Measurements from ENCODE around the gene MRGPRX4.
A peak's percentile ranks its signal among the peaks of the same experiment; 100 is the strongest.
"Not testable (repeated sequence)": the region's sequence is repeated elsewhere in the genome, so short reads cannot be mapped to it uniquely, and the experiment has no call there.

Gene MRGPRX4

DNA sequence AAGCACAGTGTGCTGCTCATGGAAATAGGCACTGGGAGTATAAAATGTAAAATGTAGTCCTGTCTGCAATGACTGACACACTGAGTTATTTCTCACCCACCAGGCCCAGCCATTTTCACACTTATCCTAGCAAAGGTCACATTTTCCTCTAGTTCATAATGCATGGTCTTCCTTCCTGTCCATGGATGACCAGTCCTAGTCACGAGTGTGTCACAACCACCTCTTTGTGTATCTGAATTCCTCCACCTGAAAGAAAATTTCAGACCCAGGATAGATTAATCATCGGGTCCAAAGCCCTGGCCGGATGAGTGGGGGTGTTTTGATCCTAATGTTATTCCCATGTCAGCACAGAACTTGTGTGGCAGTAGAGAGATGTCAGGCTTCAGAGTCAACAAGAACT, at the start of gene MRGPRX4:
MRGPRX4 (plus strand) TSS at position 172 of the 400 bp plus-strand sequence. CDS start 420 bp downstream, outside the sequence.
- no peak for DNase-seq

DNA sequence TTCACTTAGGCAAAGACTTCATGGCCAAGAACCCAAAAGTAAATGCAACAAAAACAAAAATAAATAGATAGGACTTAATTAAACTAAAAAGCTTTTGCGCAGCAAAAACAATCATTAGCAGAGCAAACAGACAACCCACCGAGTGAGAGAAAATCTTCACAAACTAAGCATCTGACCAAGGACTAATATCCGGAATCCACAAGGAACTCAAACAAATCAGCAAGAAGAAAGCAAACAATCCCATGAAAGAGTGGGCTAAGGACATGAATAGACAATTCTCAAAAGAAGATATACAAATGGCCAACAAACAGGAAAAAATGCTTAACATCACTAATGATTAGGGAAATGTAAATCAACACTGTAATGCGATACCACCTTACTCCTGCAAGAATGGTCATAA, 41.5 kb upstream of the MRGPRX4 start:
- DNase-seq, result not testable (repeated sequence)

DNA sequence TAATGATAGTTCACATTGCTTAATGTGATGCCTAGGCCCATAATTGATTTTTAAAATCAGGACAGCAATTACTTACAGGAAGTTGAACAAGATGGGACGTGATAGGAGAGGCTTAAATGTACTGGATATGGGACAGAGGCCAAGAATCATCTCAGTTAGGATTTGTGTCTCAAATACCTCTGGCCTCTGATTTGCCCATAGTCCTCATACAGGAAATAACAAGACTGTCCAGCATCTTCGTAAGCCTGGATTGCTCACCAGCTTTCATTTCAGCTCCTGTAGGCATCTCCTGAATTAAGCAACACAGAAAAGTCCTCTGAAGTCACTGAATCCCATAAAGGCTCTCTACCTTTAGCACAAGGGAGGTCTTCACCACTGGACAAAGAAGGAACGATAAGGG, 40.3 kb upstream of the MRGPRX4 start, which contains the start of gene MRGPRX3:
MRGPRX3 (plus strand) TSS at position 231 of the 400 bp plus-strand sequence. CDS start 4,632 bp downstream, outside the sequence.
- DNase-seq, result no peak

DNA sequence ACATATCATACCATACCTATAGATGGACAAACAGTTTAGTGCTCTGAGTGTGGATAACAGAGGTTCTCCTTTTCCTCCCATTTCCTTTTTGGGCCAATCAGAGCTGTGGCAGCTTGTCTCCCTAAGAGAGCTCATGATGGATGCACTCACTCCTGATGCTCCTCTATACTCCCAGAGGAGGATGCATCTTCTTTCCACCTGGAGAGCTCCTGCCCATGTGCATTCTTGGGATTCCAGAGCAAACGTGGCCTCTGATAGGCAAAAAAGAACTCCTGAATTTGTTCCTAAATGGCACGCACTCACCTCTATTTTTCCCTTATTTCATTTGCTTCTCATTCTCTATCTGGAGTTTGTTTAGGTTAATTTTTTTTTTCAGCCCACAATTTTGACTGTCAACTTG, 37.3 kb upstream of the MRGPRX4 start:
- no peak for DNase-seq

DNA sequence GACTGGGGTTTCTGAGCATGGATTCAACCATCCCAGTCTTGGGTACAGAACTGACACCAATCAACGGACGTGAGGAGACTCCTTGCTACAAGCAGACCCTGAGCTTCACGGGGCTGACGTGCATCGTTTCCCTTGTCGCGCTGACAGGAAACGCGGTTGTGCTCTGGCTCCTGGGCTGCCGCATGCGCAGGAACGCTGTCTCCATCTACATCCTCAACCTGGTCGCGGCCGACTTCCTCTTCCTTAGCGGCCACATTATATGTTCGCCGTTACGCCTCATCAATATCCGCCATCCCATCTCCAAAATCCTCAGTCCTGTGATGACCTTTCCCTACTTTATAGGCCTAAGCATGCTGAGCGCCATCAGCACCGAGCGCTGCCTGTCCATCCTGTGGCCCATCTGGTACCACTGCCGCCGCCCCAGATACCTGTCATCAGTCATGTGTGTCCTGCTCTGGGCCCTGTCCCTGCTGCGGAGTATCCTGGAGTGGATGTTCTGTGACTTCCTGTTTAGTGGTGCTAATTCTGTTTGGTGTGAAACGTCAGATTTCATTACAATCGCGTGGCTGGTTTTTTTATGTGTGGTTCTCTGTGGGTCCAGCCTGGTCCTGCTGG, 35.3 kb upstream of the MRGPRX4 start:
- no peak for DNase-seq

DNA sequence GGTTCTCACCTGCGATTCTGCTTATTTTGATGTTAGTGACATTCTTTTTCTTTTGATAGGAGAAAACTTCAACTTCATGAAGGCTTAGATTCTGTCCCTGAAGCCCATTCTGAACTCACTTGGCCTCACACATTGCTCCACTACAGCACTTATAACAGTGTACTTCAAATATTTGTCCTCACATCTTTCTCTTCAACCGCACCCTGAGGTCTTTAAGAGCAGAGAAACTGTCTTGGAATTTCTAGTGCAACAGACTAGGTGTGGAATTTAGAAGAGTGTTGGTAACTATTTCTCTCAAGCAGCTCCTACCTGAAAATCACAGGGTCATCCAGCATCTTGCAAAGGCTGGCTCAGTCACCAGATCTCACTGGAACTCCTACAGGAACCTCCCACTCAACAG, 32.5 kb upstream of the MRGPRX4 start:
- no peak for DNase-seq

DNA sequence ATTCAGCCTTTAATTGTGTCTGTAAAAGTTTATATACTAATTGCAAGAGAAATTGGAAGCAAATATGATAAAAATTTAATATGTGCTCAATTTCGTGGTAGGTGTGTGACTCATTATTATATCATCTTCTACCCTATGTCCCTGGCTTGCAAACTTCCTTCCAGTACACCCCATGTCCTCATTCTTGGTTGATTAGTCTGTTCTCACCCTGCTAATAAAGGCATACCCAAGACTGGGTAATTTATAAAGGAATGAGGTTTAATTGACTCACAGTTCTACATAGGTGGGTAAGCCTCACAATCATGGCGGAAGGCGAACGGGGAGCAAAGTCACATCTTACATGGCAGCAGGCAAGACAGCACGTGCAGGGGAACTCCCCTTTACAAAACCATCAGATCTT, 28.4 kb upstream of the MRGPRX4 start:
- no peak for DNase-seq

DNA sequence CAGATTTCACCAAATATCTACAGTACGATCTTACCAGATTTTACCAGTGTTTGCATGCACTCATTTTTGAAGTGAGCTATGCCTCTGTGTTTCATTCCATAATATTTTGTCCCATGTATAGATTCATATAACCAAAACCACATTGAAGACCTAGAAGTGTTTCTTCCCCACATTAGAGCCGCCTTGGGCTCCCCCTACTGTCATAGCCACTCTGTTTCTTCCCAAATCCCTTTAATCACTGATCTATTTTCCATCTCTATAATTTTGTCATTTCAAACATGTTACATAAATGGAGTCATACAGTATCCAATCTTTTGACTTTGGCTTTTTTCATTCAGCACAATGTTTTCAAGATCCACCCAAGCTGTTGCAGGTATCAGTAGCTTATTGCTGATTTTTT, 27.6 kb upstream of the MRGPRX4 start:
- no peak for DNase-seq

DNA sequence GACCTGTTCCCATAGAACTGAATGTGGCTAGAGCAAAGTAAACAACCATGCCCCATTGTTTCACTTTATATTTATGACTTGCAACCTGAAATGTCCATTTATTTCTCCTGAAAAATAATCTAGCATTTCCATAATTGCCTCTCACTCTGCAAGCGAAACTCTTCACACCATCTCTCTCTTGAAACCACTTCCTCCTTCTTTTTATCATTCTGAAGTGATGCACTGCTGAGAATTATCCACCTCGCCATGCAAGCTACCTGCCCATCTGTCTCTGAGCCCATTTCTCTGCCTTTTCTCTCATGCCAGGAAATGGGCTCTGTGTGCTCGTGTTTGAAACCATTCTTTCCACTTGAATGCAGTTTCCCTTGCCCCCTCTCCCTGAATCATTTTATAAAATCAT, 26.8 kb upstream of the MRGPRX4 start:
- no peak for DNase-seq

DNA sequence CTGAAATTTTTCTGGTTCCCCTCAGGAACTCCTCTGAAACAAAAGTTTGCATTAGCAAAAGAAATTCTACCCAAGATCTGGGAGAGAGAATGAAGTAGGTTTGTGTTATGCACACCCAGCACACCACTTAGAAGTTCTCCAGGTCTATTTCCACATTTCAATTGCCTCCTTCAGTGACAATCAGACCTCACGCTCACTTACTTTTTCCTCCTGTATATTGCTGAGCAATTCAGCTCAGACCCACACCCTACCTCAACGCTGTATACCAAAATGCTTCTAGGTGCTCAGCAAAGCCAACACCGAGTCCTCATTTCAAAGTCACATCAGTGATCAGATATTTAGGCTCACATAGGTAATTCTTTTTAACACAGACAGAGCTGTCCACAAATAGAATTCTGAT, 21.1 kb upstream of the MRGPRX4 start:
- no peak for DNase-seq

DNA sequence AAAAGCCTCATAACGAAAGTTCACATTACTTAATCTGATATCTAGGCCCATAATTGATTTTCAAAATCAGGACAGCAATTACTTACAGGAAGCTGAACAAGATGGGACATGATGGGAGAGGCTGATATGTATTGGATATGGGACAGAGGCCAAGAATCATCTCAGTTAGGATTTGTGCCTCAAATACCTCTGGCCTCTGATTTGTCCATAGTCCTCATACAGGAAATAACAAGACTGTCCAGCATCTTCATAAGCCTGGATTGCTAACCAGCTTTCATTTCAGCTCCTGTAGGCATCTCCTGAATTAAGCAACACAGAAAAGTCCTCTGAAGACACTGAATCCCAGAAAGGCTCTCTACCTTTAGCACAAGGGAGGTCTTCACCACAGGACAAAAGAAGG, 4.3 kb upstream of the MRGPRX4 start:
- DNase-seq, result no peak

DNA sequence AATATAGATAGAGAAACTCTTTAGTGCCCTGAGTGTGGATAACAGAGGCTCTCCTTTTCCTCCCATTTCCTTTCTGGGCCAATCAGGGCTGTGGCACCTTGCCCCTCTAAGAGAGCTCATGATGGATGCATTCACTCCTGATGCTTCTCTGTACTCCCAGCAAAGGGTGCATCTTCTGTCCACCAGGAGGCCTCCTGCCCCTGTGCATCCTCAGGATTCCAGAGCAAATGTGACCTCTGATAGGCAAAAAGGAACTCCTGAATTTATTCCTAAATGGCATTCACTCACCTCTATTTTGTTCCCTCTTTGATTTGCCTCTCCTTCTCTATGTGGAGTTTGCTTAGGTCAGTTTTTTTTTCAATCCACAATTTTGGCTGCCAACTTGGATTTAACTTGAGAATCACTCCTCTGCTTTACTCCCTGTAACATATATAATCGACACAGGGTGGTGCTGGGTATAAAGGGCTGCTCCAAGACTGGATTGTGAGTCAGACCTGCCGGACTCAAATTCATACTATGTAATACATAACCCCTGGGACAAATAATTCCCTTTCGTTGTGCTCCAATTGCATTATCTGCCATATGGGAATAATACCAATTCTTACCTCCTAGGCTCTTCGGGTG, 1.1 kb upstream of the MRGPRX4 start:
- peak; percentile 26 for DNase-seq

DNA sequence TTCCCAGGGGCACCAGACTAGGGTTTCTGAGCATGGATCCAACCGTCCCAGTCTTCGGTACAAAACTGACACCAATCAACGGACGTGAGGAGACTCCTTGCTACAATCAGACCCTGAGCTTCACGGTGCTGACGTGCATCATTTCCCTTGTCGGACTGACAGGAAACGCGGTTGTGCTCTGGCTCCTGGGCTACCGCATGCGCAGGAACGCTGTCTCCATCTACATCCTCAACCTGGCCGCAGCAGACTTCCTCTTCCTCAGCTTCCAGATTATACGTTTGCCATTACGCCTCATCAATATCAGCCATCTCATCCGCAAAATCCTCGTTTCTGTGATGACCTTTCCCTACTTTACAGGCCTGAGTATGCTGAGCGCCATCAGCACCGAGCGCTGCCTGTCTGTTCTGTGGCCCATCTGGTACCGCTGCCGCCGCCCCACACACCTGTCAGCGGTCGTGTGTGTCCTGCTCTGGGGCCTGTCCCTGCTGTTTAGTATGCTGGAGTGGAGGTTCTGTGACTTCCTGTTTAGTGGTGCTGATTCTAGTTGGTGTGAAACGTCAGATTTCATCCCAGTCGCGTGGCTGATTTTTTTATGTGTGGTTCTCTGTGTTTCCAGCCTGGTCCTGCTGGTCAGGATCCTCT, 709 bp downstream of the MRGPRX4 start:
- no peak for DNase-seq

DNA sequence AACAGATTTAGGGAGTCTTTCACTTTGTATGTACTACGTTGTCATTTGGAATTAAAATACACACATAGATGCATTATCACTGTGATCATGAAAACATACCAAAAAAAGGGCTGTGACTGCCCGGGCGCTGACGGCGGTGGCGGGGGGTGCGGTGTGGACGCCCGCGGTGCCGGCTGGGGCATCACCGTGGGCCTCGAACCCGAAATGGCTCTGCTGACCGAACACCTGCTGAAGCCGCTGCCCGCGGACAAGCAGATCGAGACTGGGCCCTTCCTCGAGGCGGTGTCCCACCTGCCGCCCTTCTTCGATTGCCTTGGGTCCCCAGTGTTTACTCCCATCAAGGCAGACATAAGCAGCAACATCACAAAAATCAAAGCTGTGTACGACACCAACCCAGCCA, 16.2 kb downstream of the MRGPRX4 start:
- no peak for DNase-seq

DNA sequence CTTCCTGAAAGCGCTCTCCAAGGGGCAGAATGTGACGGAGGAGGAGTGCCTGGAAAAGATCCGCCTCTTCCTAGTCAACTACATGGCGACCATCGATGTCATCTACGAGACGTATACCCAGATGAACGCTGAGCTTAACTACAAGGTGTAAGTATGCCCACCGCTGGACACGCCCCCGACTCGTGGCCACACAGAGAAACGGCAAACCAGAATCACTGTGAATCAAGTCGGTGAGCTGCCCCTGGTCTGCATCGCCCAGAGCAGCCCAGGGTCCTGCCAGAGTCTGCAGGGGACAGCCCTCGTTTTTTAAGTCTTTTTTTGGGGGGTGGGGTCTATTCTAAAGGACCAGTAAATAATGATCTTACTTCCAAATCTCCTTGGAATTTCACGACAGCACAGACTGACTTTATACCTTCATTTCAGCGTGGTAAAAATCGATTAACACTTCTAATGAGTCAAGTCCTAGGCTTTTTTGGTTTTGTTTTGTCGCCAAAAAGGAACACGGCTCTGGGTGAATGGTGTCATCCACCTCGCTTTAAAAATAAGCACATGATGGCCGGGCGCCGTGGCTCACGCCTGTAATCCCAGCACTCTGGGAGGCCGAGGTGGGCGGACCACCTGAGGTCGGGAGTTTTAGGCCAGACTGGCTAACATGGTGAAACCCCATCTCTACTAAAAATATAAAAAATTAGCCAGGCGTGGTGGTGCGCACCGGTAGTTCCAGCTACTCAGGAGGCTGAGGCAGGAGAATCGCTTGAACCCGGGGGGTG, 17.0 kb downstream of the MRGPRX4 start:
- not testable (repeated sequence) for DNase-seq

DNA sequence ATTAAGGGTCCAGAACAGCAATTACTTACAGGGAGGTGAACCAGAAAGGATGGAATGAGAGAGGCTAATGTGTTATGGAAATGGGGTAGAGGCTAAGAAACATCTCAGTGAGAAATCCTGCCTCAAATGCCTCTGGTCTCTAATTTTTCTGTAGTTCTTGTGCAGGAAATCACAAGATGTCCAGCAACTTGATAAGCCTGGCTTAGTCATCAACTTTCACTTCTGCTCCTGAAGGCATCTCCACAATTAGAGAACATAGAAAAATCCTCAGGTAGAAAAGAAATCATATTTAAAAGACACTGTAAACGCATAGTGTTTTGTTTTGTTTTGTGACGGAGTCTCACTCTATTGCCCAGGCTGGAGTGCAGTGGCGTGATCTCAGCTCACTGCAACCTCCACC, 18.7 kb downstream of the MRGPRX4 start:
- DNase-seq, result no peak

DNA sequence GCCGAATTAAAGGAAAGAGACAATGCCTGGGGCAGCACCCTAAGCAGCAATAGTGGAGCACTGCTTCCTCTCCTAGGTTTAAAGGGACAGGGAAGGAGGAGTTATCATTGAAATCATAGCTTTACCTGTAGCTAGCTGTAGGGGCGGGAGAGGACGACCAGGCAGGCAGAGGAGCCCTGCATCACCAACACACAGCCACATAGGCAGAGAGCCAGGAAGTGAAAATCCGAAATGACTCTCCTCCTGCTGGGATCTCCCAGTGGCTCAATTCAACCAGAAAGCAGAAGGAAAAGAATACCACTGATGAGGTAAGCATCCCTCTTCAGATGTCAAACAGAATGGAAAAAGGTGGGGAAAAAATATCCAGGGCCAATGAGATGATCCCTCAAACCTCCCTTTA, 20.4 kb downstream of the MRGPRX4 start:
- DNase-seq, result peak; percentile 61

DNA sequence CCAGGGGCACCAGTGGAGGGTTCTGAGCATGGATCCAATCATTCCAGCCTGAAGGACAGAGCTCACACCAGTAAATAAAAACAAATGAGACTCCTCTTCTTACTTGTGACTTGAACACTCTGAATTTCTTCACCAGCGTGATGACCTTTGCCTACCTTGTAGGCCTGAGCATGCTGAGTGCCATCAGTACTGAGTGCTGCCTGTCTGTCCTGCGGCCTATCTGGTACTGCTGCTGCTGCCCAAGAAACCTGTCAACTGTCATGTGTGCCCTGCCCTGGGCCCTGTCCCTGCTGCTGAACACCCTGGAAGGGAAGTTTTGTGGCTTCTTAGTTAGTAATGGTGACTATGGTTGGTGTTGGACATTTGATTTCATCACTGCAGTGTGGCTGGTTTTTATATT, 23.9 kb downstream of the MRGPRX4 start:
- DNase-seq, result no peak

DNA sequence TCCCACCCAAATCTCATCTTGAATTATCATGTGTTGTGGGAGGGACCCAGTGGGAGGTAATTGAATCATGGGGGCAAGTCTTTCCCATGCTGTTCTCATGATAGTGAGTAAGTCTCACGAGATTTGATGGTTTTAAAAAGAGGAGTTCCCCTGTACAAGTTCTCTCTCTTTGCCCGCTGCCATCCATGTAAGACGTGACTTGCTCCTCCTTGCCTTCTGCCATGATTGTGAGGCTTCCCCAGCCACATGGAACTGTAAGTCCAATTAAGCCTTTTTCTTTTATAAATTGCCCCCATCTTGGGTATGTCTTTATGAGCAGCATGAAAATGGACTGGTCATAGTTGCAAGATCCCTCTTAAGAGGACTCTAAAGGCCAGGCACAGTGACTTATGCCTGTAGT, 25.1 kb downstream of the MRGPRX4 start:
- DNase-seq, result not testable (repeated sequence)

DNA sequence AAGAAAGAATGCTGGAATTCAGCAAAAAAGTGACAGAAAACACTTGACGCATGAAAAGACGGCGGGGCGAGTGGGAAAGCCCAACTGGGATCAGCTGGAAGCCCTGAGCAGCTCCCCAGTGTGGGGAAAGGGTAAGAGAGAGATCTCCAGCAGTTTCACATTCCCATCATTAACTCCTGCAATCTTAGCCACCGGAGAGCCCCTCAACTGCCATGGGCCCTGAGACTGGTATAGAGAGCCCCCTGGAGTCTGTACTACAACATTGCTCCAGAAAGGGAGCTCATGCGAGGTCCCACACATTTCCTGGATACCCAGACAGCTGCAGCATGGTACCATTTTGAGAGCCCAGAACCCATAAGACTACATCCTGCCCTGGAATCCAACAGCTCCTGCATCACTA, 31.1 kb downstream of the MRGPRX4 start:
- DNase-seq, result peak; percentile 59

DNA sequence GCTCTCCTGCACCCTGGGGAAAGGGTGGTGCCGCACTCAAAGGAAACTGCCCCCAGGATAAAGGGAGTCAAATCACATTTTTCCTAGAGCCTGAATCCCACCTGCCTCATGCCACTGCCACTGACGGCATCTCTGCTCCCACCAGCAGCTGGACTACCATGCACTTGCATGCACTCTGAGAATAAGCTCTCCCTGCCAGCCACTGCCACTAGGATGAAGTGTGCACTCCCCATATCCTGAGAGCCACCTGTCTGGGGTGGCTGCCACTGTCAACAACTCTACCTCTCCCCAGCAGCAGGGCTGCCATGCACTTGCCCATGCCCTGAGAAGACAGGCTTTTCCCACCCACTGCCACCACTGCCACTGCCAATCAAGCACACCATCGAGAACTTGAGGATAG, 31.6 kb downstream of the MRGPRX4 start:
- no peak for DNase-seq

DNA sequence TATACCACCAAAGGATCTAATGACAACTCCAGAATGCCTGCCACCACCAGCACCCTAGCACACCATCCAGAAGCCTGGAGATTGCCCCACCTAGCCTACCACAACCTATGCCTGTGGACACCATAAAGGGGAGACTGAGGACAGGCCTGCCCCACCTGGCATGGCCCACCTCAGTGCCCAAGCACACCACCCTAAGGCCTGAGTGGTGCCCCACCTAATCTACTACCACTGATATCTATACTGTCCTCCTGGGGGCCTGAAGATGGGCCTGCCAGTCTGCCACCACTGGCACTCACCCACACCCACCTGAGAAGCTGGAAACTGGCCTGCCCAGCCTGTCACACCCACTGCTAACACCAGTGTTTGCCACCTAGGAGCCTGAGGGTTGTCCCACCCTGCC, 32.1 kb downstream of the MRGPRX4 start:
- DNase-seq, result no peak

DNA sequence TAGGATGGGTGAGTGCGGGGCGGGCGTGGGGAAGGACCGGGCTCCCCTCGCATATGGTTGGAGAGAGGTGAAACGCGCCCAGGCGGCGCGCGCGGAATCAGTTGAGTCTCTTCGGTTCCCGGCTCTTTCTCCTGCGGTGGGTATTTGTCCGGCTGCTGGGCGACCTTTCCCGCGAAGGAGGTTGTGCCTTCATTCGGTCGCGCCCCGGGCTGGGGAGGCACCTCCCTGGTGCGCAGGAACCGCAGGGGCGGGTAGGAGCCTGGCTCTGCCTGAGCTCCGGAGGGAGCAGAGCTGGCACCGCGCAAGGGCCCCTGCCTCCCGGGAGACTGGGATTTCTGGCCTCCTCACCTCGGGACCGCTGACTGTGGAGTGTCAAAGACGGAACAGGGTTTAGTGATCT, 36.4 kb downstream of the MRGPRX4 start:
- no peak for DNase-seq
